ENCODE measurements around the gene PBX4. TPM values are rescaled to one million over a fixed set of nuclear protein-coding genes. Genes with fewer than 3 reads are reported as not detected.

PBX4 gene
- total RNA-seq, 1 experiment from 2014 or later = 11.6 TPM

- TF ChIP-seq, protein P1, sequence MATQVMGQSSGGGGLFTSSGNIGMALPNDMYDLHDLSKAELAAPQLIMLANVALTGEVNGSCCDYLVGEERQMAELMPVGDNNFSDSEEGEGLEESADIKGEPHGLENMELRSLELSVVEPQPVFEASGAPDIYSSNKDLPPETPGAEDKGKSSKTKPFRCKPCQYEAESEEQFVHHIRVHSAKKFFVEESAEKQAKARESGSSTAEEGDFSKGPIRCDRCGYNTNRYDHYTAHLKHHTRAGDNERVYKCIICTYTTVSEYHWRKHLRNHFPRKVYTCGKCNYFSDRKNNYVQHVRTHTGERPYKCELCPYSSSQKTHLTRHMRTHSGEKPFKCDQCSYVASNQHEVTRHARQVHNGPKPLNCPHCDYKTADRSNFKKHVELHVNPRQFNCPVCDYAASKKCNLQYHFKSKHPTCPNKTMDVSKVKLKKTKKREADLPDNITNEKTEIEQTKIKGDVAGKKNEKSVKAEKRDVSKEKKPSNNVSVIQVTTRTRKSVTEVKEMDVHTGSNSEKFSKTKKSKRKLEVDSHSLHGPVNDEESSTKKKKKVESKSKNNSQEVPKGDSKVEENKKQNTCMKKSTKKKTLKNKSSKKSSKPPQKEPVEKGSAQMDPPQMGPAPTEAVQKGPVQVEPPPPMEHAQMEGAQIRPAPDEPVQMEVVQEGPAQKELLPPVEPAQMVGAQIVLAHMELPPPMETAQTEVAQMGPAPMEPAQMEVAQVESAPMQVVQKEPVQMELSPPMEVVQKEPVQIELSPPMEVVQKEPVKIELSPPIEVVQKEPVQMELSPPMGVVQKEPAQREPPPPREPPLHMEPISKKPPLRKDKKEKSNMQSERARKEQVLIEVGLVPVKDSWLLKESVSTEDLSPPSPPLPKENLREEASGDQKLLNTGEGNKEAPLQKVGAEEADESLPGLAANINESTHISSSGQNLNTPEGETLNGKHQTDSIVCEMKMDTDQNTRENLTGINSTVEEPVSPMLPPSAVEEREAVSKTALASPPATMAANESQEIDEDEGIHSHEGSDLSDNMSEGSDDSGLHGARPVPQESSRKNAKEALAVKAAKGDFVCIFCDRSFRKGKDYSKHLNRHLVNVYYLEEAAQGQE (IDR thresholded peaks at IDR 0.05; ENCODE audit: low read depth) = no peak
- TF ChIP-seq ELF1 (IDR thresholded peaks at IDR 0.05; ENCODE audit: borderline replicate concordance, low read depth) = peak; percentile 100
Observed at GRCh38 chr19:19515642-19516519, 102.6 kb downstream of the PBX4 start, which contains the start of gene NDUFA13 (continued).

DNA sequence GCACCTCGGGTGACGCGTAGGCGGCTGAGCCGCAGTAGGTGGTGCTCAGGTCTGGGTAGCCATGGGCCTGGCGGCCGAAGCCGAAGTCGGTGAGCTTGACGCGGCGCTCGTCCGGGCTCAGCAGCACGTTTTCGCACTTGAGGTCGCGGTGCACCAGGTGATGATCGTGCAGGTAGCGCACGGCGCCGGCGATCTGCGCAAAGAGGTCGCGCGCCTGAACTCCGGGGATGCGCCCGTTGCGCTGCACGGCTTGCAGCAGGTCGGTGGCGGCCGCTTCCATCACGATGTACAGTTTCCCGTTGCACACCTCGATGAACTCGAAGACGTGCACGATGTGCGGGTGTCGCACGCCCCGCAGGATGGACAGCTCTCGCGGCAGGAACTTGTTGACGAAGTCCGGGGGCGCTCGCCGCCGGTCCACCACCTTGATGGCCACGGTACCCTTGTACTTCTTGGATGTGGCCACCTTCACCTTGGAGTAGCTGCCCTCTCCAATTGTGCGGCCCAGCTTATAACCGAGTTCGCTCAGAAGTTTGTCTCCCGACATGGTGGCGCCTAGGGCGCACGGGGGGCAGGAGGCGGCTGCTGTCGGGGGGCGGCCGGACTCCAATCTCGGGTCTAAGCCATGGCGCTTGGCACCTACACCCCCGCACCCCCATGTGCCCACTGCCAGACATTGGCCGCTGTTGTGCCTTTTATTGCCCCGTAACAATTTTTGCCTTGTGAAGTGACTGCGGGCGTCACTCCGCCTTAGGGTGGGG is 103.4 kb downstream of the PBX4 start, which contains the start of gene TSSK6:
TSSK6 (minus strand) TSS at position 668 of the 761 bp plus-strand sequence; CDS start at position 547, 121 bp downstream.
- H3K27ac ChIP-seq (ENCODE audit: low read depth, low read length) = peak within 1 kb of the TSS; percentile 88
- no peaks in the 10 kb centered on the region for H3K9me3 ChIP-seq (ENCODE audit: control insufficient read depth in 1 of 2, insufficient read depth in 1 of 2, low read depth in 1 of 2, low read length in 2 of 2)
- ChIA-PET RAD21 (ENCODE audit: low non-redundant PET in 1 of 2, low total read pairs in 2 of 2, uncharacterized antibody in 2 of 2, unreplicated experiment in 2 of 2) (no interaction called here), CTCF (interaction anchor here (1.6 kb wide), 1 partner anchor 17 kb away, joined by 4 read pairs; no protein-coding TSS in a partner anchor), POLR2A (interaction anchor here (1.5 kb wide), 1 partner anchor 110 kb away, joined by 4 read pairs; the partner anchor contains the start of gene GATAD2A)
- H3K36me3 ChIP-seq (ENCODE audit: control insufficient read depth in 1 of 2, insufficient read depth in 2 of 2, low read length in 2 of 2) = peaks cover 5 to 10% of the 10 kb centered on the region in 2 experiments; a peak in 3 of 4 replicates
- H3K27me3 ChIP-seq (ENCODE audit: insufficient read depth, low read length) = no peaks in the 10 kb centered on the region
- H3K79me2 ChIP-seq (ENCODE audit: insufficient read depth, low read length) = peaks cover 39% of the 10 kb centered on the region
- no TSS peak for BruUV-seq (replicated peaks)
- H3K9ac ChIP-seq (ENCODE audit: low read length) = peak within 1 kb of the TSS; percentile 89
- H3K4me1 ChIP-seq (ENCODE audit: control insufficient read depth in 1 of 2, insufficient read depth in 2 of 2, low read length in 2 of 2) = peaks cover 7 to 24% of the 10 kb centered on the region in 2 experiments
- H2AFZ ChIP-seq (ENCODE audit: low read depth, low read length, poor library complexity, severe bottlenecking) = no peak within 1 kb of the TSS
- ATAC-seq (peak; percentile 1; the same call in 1 of the 2 replicates), DNase-seq (ENCODE audit: low read depth, low spot score) (no peak)
- peak within 1 kb of the TSS; percentile 89 for H3K4me2 ChIP-seq (ENCODE audit: low read length)
- peak within 1 kb of the TSS; percentile 69 to 98 for H3K4me3 ChIP-seq (replicated peaks in 1 of 2; ENCODE audit: low read depth in 1 of 2, low read length in 2 of 2)
- intact Hi-C loops (cut with micrococcal nuclease) = no loop called here
- no peaks in the 10 kb centered on the region for H3K9me2 ChIP-seq (ENCODE audit: insufficient read depth)
- no peaks in the 10 kb centered on the region for H4K20me1 ChIP-seq (ENCODE audit: insufficient read depth)
- TF ChIP-seq EGR1 (IDR thresholded peaks at IDR 0.05; ENCODE audit: low read depth) = no peak
- no peak for TF ChIP-seq ZFX (IDR thresholded peaks at IDR 0.05)
- no peak for TF ChIP-seq EZH2 (IDR thresholded peaks at IDR 0.05)
- no peak for TF ChIP-seq SIN3A (IDR thresholded peaks at IDR 0.05; ENCODE audit: low read depth)
- TF ChIP-seq CEBPB (IDR thresholded peaks at IDR 0.05; ENCODE audit: low read depth) = no peak
- no peak for TF ChIP-seq EZH2phosphoT487 (IDR thresholded peaks at IDR 0.05; ENCODE audit: borderline replicate concordance)
- TF ChIP-seq, protein P2, sequence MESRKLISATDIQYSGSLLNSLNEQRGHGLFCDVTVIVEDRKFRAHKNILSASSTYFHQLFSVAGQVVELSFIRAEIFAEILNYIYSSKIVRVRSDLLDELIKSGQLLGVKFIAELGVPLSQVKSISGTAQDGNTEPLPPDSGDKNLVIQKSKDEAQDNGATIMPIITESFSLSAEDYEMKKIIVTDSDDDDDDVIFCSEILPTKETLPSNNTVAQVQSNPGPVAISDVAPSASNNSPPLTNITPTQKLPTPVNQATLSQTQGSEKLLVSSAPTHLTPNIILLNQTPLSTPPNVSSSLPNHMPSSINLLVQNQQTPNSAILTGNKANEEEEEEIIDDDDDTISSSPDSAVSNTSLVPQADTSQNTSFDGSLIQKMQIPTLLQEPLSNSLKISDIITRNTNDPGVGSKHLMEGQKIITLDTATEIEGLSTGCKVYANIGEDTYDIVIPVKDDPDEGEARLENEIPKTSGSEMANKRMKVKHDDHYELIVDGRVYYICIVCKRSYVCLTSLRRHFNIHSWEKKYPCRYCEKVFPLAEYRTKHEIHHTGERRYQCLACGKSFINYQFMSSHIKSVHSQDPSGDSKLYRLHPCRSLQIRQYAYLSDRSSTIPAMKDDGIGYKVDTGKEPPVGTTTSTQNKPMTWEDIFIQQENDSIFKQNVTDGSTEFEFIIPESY (IDR thresholded peaks at IDR 0.05; ENCODE audit: extremely low read depth, insufficient replicate concordance, low read length) = no peak
- no peak for TF ChIP-seq CTCF (IDR thresholded peaks at IDR 0.05 in 2 of 3, conservative IDR thresholded peaks at IDR 0.05 in 1 of 3; ENCODE audit: borderline replicate concordance in 1 of 3, insufficient read depth in 1 of 3, low read depth in 2 of 3, low read length in 2 of 3)
- TF ChIP-seq SP1 (IDR thresholded peaks at IDR 0.05; ENCODE audit: low read depth) = no peak
- no peak for TF ChIP-seq ELF1 (IDR thresholded peaks at IDR 0.05; ENCODE audit: borderline replicate concordance, low read depth)
- TF ChIP-seq, protein P3, sequence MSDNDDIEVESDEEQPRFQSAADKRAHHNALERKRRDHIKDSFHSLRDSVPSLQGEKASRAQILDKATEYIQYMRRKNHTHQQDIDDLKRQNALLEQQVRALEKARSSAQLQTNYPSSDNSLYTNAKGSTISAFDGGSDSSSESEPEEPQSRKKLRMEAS (IDR thresholded peaks at IDR 0.05) = no peak
- no peak for TF ChIP-seq SRF (IDR thresholded peaks at IDR 0.05; ENCODE audit: low read depth)
- TF ChIP-seq FOSL1 (IDR thresholded peaks at IDR 0.05; ENCODE audit: low read depth) = no peak
